HCT116 (cell line): ENCODE results near the gene TENT5A. TPM values are rescaled to one million over a fixed set of nuclear protein-coding genes. Genes with fewer than 3 reads are reported as not detected.

Experiments
- ATAC-seq: fragments of 200-7000 bp; cut with Tn5 transposase; 2 replicates; pipeline ENCODE4 v1.9.1; 2020; ENCODE audit warnings: mild to moderate bottlenecking, moderate library complexity
- BruUV-seq: library from RNA; stranded (reverse); fragments of 400-500 nt; replicated peaks from 2 replicates; lab custom pipeline; 2021; lab: Mats Ljungman, UMichigan
- CTCF ChIA-PET: fragments of 300-600 bp; sonication (Branson Sonifier 250); formaldehyde crosslinking; loops from one replicate; lab custom pipeline; 2021; ENCODE audit warnings: antibody characterized with exemption; lab: Charles Lee
- POLR2A ChIA-PET: fragments of 300-600, 350-600 bp; sonication (Branson Sonifier 250); formaldehyde crosslinking; loops from one replicate; lab custom pipeline; 2021; ENCODE audit warnings: antibody characterized with exemption; lab: Charles Lee
- RAD21 ChIA-PET, 2 experiments: fragments of 300-600 bp; sonication (Branson Sonifier 250); formaldehyde crosslinking; loops; one replicate each; lab custom pipeline; 2023; ENCODE audit warnings: low total read pairs in 2 of 2; ENCODE audit not compliant: uncharacterized antibody in 2 of 2, unreplicated experiment in 2 of 2, low non-redundant PET in 1 of 2; lab: Charles Lee
- DNase-seq: peaks from one replicate; pipeline ENCODE4 v3.0.0-alpha.2; 2010; ENCODE audit warnings: low read depth, low spot score
- H2AFZ ChIP-seq: fragments of 200-600 bp; shearing (Covaris generic), sonication (generic); 2 replicates; pipeline ENCODE4 v1.6.1; 2017; ENCODE audit warnings: low read depth, mixed run types, mixed read lengths, antibody characterized with exemption, low read length; ENCODE audit not compliant: poor library complexity, severe bottlenecking
- H3K27ac ChIP-seq: 2 replicates; pipeline ENCODE4 v1.5.1; 2012; ENCODE audit warnings: low read depth, low read length
- H3K27me3 ChIP-seq: fragments of 200-600 bp; sonication (generic); 2 replicates; pipeline ENCODE4 v1.6.1; 2016; ENCODE audit warnings: mixed run types, low read length, mixed read lengths; ENCODE audit not compliant: insufficient read depth
- H3K36me3 ChIP-seq, 2 experiments: fragments of 200-500 bp in 1 of 2; fragments of 200-600 bp in 1 of 2; sonication (Bioruptor generic) in 1 of 2; sonication (generic) in 1 of 2; 2 replicates each; pipeline versions ENCODE4 v1.5.1 to v1.6.1; 2014 to 2016; ENCODE audit warnings: low read length in 2 of 2, inconsistent platforms in 1 of 2, mixed read lengths in 1 of 2, mixed run types in 1 of 2; ENCODE audit not compliant: insufficient read depth in 2 of 2, control insufficient read depth in 1 of 2
- H3K4me1 ChIP-seq, 2 experiments: fragments of 200-600 bp in 1 of 2; sonication (generic) in 1 of 2; 2 replicates each; pipeline versions ENCODE4 v1.5.1 to v1.6.1; 2012 to 2017; ENCODE audit warnings: low read length in 2 of 2, inconsistent platforms in 1 of 2, mild to moderate bottlenecking in 1 of 2, mixed read lengths in 1 of 2, mixed run types in 1 of 2, moderate library complexity in 1 of 2; ENCODE audit not compliant: insufficient read depth in 2 of 2, control insufficient read depth in 1 of 2
- H3K4me2 ChIP-seq: fragments of 200-600 bp; sonication (generic); 2 replicates; pipeline ENCODE4 v1.6.1; 2017; ENCODE audit warnings: mixed run types, low read length, mixed read lengths
- H3K4me3 ChIP-seq, 2 experiments: fragments of 200-600 bp in 1 of 2; sonication (generic) in 1 of 2; replicated peaks in 1 of 2; 2 replicates each; pipeline ENCODE4 v1.5.1; 2011 to 2016; ENCODE audit warnings: low read length in 2 of 2, control low read depth in 1 of 2, low read depth in 1 of 2, mild to moderate bottlenecking in 1 of 2, mixed read lengths in 1 of 2, mixed run types in 1 of 2
- H3K79me2 ChIP-seq: fragments of 200-600 bp; sonication (generic); 2 replicates; pipeline ENCODE4 v1.6.1; 2017; ENCODE audit warnings: mild to moderate bottlenecking, mixed run types, low read length, moderate library complexity, mixed read lengths; ENCODE audit not compliant: insufficient read depth
- H3K9ac ChIP-seq: fragments of 200-600 bp; sonication (generic); 2 replicates; pipeline ENCODE4 v1.6.1; 2016; ENCODE audit warnings: low read length, mixed read lengths
- H3K9me2 ChIP-seq: fragments of 200-600 bp; sonication (generic), shearing (Covaris generic); 2 replicates; pipeline ENCODE4 v1.6.1; 2017; ENCODE audit warnings: mixed run types, mild to moderate bottlenecking, moderate library complexity; ENCODE audit not compliant: insufficient read depth
- H3K9me3 ChIP-seq, 2 experiments: fragments of 200-500 bp in 1 of 2; fragments of 200-600 bp in 1 of 2; sonication (Bioruptor generic) in 1 of 2; sonication (generic) in 1 of 2; 2 replicates each; pipeline ENCODE4 v1.6.1; 2014 to 2017; ENCODE audit warnings: low read length in 2 of 2, mixed read lengths in 2 of 2, inconsistent platforms in 1 of 2, low read depth in 1 of 2, mild to moderate bottlenecking in 1 of 2, mixed run types in 1 of 2, moderate library complexity in 1 of 2; ENCODE audit not compliant: control insufficient read depth in 1 of 2, insufficient read depth in 1 of 2
- H4K20me1 ChIP-seq: fragments of 200-600 bp; sonication (generic), shearing (Covaris generic); 2 replicates; pipeline ENCODE4 v1.6.1; 2017; ENCODE audit warnings: mixed run types, mild to moderate bottlenecking, moderate library complexity; ENCODE audit not compliant: insufficient read depth
- CTCF ChIP-seq, 3 experiments: fragments of 200-600 bp in 1 of 3; sonication (generic) in 1 of 3; IDR thresholded peaks in 2 of 3; conservative IDR thresholded peaks in 1 of 3; 2 replicates each; pipeline ENCODE4 v1.5.1; 2012 to 2017; ENCODE audit warnings: low read depth in 2 of 3, low read length in 2 of 3, antibody characterized with exemption in 1 of 3, borderline replicate concordance in 1 of 3, control low read depth in 1 of 3, mild to moderate bottlenecking in 1 of 3, mixed read lengths in 1 of 3, mixed run types in 1 of 3, moderate library complexity in 1 of 3; ENCODE audit not compliant: insufficient read depth in 1 of 3
- ELF1 ChIP-seq: IDR thresholded peaks from 2 replicates; pipeline ENCODE4 v1.6.1; 2012; ENCODE audit warnings: low read depth, borderline replicate concordance
- EZH2phosphoT487 ChIP-seq: fragments of 200-600 bp; IDR thresholded peaks from 2 replicates; pipeline ENCODE4 v1.6.1; 2018; ENCODE audit warnings: antibody characterized with exemption, borderline replicate concordance
- FOSL1 ChIP-seq: IDR thresholded peaks from 2 replicates; pipeline ENCODE4 v1.6.1; 2012; ENCODE audit warnings: low read depth
- POLR2A ChIP-seq: IDR thresholded peaks from 2 replicates; pipeline ENCODE4 v1.7.0; 2011; ENCODE audit warnings: borderline replicate concordance; ENCODE audit not compliant: insufficient read depth, insufficient read length; ENCODE audit errors: extremely low read depth
- POLR2AphosphoS5 ChIP-seq: IDR thresholded peaks from 2 replicates; pipeline ENCODE4 v1.6.1; 2011; ENCODE audit warnings: mild to moderate bottlenecking, low read depth, low read length, moderate library complexity
- RAD21 ChIP-seq: IDR thresholded peaks from 2 replicates; pipeline ENCODE4 v1.6.1; 2012; ENCODE audit warnings: low read depth, mild to moderate bottlenecking
- SP1 ChIP-seq: IDR thresholded peaks from 2 replicates; pipeline ENCODE4 v1.6.1; 2012; ENCODE audit warnings: low read depth
- SRF ChIP-seq: IDR thresholded peaks from 2 replicates; pipeline ENCODE4 v1.6.1; 2012; ENCODE audit warnings: low read depth
- TCF7L2 ChIP-seq: IDR thresholded peaks from 2 replicates; pipeline ENCODE4 v1.7.0; 2011; ENCODE audit warnings: borderline replicate concordance, inconsistent platforms; ENCODE audit not compliant: insufficient read depth, insufficient read length; ENCODE audit errors: extremely low read depth
- ZBTB33 ChIP-seq: IDR thresholded peaks from 2 replicates; pipeline ENCODE4 v1.6.1; 2011; ENCODE audit warnings: mild to moderate bottlenecking, low read length, moderate library complexity; ENCODE audit not compliant: insufficient replicate concordance; ENCODE audit errors: extremely low read depth
- ZFX ChIP-seq: fragments of 450-650 bp; IDR thresholded peaks from 2 replicates; pipeline ENCODE4 v1.6.1; 2017
- intact Hi-C: fragments of 100-400 bp; cut with micrococcal nuclease; formaldehyde crosslinking; loops from 2 replicates; pipeline ENCODE4 v1.10.0; 2022
- total RNA-seq: library from RNA; stranded (reverse); gene quantifications from one replicate; pipeline ENCODE4 v1.2.1, GENCODE V29; 2021; ENCODE audit not compliant: unreplicated experiment
- TF ChIP-seq, protein P1 (sequence below): IDR thresholded peaks from 2 replicates; pipeline ENCODE4 v1.6.1; 2012

TENT5A gene
- total RNA-seq, 1 experiment from 2014 or later = 11.2 TPM

GRCh38 chr6:81758221-81758620 is 5.7 kb upstream of the TENT5A start:
- H3K4me3 ChIP-seq = no peak overlapping the region
- H3K79me2 ChIP-seq = no peaks in the 10 kb centered on the region
- H2AFZ ChIP-seq = no peak overlapping the region
- H4K20me1 ChIP-seq = no peaks in the 10 kb centered on the region
- H3K27me3 ChIP-seq = no peaks in the 10 kb centered on the region
- DNase-seq (no peak), ATAC-seq (no peak)
- ChIA-PET RAD21 (no interaction called here), POLR2A (no interaction called here), CTCF (no interaction called here)
- intact Hi-C loops = loop anchor here (5.0 to 10.0 kb wide), 2 partner anchors 419 to 653 kb away; no protein-coding TSS in a partner anchor
- no peak overlapping the region for H3K9ac ChIP-seq
- TF ChIP-seq EZH2phosphoT487 = no peak
- no peak for TF ChIP-seq CTCF (IDR thresholded peaks at IDR 0.05 in 2 of 3, conservative IDR thresholded peaks at IDR 0.05 in 1 of 3; ENCODE audit: borderline replicate concordance in 1 of 3, insufficient read depth in 1 of 3, low read depth in 2 of 3, low read length in 2 of 3)
- TF ChIP-seq RAD21 = no peak
- no peak for TF ChIP-seq POLR2A
- TF ChIP-seq, protein P1, sequence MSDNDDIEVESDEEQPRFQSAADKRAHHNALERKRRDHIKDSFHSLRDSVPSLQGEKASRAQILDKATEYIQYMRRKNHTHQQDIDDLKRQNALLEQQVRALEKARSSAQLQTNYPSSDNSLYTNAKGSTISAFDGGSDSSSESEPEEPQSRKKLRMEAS = no peak
- no peak for TF ChIP-seq ELF1
- no peak for TF ChIP-seq POLR2AphosphoS5
- no peak for TF ChIP-seq SP1
- TF ChIP-seq ZBTB33 = no peak
- TF ChIP-seq FOSL1 = no peak
- no peak for TF ChIP-seq TCF7L2
- no peak for TF ChIP-seq ZFX
- no peak for TF ChIP-seq SRF
- no peaks in the 10 kb centered on the region for H3K9me2 ChIP-seq
- H3K27ac ChIP-seq = no peak overlapping the region
- H3K4me1 ChIP-seq = peaks cover 0 to 18% of the 10 kb centered on the region in 2 experiments; a peak in 2 of 4 replicates
- H3K4me2 ChIP-seq = no peak overlapping the region
- no peaks in the 10 kb centered on the region for H3K9me3 ChIP-seq
- H3K36me3 ChIP-seq = no peaks in the 10 kb centered on the region
- BruUV-seq = no TSS peak
